DMS79 treated with DMSO at 0.1 percent for 48 hours (cell line): ENCODE results near the gene BICD2.
"Not testable (repeated sequence)": the region's sequence is repeated elsewhere in the genome, so short reads cannot be mapped to it uniquely, and the experiment has no call there.

Experiments used
- DNase-seq: peaks from one replicate; lab custom pipeline; 2025; lab: John Stamatoyannopoulos, UW

Gene BICD2

DNA sequence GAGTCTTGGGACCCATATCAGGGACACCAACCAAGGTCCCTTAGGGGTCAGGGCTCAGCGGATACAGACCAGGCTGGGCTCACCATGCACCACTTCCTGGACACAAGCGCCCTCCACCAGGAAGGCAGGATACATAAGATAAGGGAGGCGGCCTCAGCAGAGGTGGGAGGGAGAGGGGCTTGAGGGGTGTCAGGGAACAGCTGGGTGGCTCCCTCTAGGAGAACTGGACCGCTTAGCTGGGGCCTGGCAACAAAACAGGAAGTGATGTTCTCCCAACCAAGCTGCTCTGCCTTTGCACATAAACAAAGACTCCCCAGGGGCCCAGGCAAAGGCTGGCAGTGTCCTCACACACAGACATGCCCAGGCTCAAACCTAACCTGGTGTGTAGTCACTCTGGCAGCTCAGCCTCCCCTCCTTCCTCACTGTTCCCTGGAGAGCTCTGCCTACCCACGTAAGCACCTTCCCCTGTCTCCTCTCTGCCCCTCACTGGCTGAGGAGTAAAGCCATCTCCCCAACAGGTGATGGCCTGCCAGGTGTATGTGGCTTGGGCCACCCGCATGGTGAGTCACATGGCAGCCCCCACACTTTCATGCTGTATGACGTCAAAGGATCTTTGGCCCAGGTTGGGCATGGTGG is 5.8 kb upstream of the BICD2 start:
- DNase-seq, result no peak

DNA sequence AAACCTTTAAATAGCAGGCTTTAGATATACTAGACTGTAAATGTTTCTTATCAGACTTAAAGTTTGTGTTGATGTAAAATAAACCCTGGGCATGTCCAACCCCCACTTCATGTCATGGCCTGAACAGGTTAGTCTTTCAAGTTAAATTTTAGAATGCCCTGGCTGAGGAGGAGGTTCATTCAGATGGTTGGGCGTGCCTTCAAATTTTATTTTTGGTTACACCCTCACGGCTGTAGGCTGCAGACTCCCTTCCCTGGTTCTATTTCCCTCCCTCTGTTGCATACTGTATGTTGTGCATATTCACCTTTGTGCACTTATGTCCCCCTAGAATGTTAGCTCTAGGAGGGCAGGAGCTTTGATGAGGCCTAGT is 5.3 kb upstream of the BICD2 start:
- DNase-seq, result no peak

DNA sequence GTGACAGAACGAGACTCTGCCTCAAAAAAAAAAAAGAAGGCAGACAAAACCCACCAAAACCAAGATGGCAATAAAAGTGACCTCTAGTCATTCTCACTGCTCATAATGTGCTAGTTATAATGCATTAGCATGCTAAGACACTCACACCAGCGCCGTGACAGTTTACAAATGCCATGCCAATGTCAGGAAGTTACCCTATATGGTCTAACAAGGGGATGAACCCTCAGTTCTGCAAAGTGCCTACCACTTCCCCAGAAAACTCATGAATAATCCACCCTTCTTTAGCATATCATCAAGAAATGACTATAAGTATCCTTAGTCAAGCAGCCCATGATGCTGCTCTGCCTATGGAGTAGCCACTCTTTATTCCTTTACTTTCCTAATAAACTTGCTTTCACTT is 4.7 kb upstream of the BICD2 start:
- no peak for DNase-seq

DNA sequence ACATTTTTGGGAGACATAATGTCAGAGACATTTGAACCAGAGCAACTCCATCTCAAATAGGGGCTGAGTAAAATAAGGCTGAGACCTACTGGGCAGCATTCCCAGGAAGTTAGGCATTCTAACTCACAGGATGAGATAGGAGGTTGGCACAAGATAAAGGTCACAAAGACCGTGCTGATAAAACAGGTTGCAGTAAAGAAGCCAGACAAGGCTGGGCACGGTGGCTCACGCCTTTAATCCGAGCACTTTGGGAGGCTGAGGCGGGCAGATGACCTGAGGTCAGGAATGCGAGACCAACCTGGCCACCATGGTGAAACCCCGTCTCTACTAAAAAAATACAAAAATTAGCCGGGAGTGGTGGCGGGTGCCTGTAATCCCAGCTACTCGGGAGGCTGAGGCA is 4.2 kb upstream of the BICD2 start:
- DNase-seq, result not testable (repeated sequence)

DNA sequence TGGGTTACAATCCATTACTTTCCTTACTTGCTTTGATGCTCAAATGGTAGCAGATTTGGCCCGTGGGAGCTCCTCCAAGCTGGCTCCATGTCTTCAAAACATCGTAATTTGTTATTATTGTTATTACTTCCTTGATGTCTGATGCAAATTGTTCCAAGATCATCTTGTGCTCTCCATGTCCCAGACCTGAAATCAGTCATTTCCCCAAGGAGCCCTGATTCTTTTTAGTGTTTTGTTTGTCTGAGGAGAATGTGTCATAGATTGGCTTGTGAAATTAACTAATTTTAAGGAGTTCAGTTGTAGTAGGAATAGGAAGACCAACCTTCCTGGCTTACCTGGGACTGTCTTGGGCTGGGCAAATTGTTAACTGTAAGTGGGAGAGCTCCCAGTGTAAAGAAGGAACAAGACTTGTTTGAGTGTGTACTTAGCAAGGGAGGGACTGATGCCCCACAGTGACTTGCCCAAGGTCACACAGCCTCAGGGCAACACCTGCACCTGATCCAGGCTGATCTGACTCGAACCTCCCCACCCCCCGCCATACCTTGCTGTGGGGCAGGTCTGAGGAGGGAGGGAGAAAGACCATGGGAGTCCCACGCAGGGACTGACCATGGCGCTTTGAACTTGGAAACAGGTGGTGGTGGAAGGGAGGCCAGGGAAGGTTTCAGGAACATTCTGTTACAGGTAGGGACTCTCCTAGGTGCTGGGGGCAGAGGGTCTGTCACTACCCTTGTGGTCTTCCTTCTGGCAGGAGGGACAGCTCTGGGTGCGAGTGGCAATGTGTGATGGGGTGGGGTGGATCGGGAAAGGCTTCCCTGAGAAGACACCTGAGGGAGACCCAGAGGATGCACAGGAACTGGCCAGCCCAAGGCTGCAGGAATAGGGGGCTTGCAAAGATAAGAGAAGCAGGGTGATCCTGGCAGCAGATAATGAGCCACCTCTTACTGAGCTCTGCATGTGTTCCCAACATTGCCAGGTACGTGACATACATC is 2.7 kb upstream of the BICD2 start:
- no peak for DNase-seq

DNA sequence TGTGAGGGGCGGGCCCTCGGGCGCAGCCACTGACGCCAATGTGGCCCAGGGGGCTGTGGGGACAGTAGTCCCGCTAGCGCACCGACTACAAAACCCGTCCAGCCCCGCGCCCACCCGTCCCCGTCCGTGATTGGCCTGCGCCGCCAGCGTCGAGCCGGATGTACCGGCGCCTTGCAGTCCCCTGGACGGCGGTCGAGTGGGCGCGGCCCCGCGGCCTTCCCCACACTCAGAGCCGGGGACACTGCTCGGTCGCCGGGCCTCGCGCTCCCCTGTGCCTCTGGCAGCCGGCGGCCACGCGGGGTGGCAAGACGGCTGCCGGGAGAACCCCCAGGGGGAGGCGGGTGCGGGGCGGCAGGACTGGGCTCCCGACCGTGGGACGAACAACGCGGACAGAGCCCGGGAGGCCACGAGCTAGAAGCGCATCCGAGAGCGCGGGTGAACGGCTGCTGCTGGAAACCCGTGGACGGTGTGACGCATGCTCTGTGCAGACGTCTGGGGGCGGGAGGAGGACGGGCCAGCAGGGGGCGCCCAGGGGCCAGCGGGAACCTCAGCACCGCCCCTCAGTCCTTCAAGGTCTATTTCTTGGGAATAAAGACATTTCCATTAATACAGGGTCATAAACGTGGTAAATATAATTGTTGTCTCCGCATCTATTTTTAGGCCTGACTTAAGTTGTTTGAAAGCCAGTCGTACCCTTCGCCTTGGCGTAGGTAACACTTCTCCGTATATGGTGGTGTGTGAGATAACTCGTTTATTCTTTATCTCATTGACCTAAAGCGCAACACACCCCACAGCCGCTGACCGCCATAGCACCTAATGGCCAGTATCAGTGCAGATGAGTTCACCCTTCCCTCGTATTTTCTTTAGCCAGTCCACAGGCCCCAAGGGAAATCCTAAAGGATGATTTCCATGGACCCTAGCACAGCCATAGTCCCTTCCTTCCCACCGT is 629 bp upstream of the BICD2 start:
- peak; percentile 58 for DNase-seq

DNA sequence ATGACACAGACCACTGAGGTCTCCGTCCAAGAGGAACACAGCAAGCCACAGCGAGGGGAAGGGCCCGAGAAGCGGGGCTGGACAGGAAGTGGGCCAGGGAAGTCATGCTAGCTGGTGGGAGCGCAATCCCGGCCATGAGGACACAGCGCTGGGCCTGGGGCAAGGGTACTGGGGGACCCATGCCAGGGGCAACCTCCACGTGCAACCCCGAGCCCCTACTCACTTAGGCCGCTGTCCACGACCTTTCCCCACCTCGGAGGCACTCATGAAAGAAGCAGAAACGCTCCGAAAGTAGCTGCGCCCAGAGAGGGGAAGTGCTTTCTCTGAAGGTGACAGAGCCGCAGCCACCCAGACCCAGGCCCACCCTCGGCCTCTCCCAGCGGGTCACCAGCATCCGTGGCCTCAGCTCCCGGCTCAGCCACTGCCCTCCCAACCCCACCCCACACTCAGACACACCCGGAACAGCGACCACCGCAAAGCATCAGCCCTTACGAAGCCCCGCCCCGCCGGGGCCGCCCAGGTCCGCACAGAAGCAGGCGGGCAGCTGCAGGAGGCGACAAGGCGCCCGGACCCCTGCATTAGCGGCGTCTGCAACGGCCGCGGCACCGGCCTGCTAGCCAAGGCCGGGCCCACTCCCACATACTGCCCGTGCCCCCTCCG is 782 bp downstream of the BICD2 start:
- no peak for DNase-seq

DNA sequence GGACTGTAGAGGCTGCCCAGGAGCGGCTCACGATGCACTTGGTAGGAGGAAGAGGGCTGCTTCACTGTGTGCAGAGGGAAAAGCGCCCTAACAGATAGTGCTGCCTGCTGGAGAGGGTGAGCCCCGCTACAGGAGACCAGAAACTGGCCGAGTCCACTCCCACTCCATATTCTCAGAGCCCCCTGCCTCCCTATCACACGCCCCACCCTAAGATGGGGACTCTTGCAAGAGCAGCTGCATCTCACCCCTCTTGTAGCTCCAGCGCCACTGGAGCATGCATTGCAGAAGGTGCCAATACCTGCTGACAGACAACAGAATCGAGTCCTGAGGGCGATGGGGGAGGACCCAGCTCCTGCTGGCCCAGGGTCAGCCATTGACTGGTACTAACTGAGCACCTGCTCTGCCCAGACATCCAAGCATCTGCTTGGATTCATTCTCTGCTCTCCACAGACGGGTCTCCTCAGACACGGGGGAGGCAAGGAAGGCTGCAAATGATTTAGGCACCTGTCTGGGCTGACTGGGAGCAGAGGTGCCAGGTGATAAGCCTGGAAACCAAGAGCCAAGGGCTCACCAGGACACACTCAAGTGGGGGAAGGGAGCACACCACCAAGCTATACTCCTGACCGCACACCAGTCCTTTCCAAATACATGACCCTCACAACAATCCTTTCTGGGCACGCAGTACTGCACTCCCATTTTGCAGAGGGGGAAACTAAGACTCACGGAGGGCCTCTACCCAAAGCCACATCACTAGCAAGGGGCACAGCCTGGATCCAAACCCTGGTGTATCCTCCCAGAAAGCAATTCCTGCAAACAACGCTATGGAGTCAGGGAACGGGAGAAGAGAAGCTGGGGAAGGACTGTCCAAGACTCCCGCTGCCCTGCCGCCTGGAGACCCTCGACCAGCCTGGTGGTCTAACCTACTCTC is 1.6 kb downstream of the BICD2 start:
- DNase-seq, result peak; percentile 5

DNA sequence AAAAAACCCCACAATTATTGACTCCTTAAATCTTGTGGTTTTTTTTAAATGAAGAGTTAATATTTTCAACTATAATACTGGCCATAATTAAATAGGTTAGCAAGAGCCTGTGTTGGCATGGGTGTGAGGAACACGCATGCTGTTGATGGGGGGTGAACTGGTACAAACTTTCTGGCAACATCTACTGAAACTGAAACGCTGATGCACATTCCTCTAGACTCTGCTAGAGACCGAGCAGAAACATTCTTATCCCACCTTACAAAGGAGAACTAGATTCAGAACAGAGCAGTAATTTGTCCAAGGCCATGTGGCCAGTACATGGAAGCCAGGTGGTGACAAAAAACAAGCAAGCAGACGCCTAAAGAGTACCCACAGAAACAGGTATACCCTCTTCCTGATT is 2.4 kb downstream of the BICD2 start:
- DNase-seq, result no peak

DNA sequence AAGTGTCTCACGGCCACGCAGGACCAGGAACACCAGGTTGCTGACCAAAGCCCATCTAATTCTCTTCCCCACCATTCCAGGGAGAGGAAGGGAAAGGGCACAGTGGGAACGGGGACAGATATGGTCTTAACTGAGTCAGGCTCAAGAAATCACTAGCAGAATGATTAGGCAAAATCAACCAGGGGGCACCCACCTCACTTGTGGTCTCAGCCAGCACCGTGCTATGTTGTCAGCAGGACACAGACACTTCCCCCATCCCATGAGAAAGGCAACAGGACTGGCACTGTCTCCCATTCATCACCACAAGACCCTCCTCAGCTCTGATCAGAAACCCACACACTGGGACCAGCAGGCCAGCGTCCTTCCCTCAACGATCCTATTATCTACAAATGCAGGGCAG is 2.9 kb downstream of the BICD2 start:
- no peak for DNase-seq

DNA sequence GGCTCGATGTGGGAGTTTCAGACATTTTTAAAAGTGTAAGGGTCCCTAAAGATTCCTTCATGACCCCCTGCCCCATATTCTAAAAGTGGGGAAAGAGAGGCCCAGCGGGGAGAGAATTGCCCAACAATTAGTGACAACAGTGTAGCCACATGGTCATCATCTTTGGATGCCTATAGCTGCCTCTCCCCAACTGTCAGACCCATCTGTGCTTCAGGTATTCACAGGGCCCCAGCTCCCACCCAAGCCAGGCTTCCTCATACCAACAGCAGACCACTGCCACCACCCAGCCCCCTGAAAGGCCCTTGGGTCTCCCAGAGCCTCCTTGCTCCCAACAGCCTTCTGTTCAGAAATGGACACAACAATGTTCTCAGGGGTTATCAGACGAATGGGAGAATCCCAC is 4.1 kb downstream of the BICD2 start:
- no peak for DNase-seq

DNA sequence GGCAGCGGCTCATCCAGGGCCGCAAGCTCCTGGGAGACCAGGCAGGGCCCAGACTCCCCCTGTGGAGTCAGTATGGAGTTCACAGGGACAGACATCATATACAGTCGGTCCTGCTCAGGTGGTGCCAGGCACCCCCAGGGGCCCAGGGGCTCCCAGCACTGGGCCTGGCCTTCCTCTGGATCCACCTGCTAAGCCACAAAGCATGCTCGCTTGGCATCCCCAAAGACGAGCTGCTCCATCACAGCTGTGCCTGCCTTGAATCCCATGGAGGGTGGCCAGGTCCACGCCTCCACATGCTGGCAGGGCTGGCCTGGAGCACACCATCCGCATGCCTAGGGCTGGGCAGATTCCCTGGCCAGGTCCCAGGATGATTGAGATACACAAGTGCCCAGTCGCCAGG is 4.6 kb downstream of the BICD2 start:
- no peak for DNase-seq

DNA sequence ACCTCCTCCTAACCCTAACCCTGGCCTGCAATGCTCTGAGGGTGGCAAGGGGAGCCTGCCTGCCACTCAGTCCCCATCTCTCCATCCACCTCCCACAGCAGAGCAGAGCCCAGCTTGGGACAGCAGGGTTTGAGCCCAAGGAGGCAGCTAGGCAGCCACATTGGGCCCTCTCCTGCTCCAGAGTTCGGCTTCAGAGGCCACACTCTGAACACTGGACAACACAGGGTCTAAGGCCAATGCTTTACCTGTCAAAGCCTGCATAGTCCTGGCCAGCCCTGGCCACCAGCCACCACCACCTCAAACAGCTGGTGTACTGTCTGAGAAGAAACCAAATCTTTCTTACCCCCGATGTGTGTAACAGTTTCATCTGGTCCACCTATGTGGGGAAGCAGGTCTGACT is 5.2 kb downstream of the BICD2 start:
- no peak for DNase-seq

DNA sequence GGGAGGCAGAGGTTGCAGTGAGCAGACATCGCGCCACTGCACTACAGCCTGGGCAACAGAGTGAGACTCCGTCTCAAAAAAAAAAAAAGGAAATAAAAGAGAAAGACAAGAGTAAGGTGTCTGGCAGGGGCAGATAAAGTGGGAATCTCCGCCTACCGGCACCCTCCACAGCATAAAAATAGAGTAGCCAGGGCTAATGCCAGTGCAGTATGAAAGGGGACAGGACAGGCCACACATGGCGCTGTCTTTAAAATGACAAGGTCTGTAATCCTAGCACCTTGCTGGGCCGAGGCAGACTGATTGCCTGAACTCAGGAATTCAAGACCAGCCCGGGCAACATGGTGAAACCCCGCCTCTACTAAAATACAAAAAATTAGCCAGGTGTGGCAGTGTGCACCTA is 7.8 kb downstream of the BICD2 start:
- DNase-seq, result no peak

DNA sequence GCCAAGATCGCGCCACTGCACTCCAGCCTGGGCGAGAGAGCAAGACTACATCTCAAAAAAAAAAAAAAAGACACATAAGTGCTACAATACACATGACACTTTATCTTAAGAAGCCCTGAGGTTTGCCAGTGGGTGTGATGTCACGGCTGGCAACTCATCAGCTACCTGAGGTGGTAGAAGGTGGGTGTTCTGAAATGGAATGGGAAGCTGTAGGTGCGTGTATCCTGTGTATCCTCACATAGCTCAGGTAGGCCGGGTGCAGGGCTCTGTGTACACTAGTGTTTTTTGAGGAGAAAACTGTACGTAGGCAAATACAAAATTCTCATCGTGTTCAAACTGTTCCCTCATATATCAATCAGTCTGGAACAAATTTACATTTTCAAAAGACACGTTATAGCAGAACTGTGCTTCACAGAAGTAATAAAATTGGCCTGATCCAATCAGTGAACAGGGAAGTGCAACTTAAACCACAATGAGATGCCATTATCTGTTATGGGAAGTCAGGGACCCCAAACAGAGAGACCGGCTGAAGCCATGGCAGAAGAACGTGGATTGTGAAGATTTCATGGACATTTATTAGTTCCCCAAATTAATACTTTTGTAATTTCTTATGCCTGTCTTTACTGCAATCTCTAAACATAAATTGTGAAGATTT is 10.4 kb downstream of the BICD2 start:
- DNase-seq, result no peak

DNA sequence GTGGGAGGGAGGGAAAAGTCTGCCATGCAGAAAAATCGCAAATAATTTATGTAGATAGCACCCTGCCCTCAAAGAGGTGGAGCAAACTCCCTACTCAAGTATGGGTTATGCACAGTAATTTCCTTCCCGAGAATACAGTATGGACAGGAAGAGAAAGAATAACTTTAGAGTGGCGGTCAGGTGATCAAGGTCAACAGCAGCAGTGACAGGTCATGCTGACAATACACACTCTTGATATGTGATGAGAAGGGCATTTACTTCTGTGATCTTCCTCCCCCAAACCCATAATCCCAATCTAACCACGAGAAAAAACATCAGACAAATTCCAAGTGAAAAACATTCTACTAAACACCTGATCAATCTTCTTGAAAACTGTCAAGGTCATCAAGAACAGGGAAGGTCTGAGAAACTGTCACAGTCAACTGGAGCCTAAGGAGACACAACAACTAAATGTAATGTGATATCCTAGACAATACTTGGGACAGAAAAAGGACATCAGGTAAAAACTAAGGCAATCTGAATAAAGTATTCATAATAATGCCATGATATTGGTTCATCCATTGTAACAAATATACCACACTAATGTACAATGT is 11.7 kb downstream of the BICD2 start:
- no peak for DNase-seq

DNA sequence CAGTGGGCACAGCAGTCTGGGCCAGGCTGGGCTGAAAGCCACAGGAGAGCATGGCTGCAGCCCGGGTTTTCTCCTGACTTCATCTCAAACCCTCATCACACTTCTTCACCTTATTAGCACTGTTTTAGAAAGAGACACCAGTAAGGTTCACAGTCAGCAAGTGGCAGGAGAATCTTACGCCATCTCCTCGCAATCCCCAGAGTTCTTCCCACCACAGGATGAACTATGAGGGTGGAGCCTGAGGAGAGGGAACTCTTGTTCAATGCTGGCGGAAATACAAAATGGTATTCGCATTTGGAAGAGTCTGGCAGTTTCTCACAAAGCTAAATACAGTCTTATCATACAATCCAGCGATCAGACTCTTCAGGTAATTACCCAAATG is 14.7 kb downstream of the BICD2 start:
- no peak for DNase-seq

DNA sequence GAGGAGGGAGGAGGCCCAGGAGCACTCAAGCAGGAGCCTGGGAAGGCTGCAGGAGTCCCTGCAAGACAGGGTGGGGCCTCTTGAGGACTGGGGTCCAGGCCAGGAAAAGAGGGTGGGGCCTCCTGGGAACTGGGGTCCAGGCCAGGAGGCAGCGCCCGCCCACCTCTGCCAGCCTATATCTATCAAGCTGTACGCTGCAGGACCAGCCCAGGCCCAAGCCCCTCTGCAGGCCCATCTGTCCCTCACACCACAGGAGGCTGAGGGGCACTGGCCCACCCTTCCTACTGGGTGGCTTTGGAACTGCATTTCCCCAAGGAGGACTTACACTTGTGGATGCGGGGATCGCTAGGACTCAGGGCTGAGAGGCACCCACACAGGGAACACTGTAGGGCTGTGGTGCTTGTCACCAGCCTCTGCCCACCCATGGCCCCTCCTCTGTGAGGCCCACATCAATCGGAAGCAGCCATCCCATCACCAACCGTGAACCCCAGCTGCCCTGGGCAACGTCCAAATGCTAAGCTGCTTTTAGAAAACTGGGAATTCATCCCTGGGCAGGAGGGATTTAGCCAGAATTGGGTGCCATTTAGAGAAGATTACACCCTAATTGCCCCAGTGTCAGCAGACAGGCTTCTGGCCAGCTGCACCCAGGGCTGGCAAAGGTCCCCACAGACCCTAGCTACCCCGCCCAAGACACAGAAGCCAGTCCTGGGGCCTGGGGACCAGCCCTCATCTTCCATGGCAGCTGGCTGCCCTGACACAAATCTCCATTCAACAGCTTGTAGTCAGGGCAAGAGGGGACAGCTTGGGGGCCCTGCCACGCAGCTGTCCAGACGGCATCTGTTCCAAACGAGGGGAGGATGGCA is 15.3 kb downstream of the BICD2 start:
- DNase-seq, result no peak

DNA sequence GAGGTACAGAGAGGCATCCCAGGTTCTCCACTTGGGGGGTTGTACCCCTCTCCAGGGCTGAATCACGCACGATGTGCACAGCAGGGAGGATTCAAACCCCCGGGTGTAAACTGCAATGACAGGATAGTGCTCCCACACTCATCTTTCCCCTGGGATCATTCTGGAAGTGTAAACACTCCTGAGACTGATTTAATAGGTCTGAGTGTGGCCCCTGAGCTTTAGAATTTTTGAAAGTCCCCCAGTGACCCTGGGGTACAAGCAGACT is 16.5 kb downstream of the BICD2 start:
- DNase-seq, result no peak
